Iris pigment epithelial cell (primary cell): ENCODE measurements around the gene PSORS1C1.
"Not testable (repeated sequence)": the region's sequence is repeated elsewhere in the genome, so short reads cannot be mapped to it uniquely, and the experiment has no call there.

ENCODE experiments used
- DNase-seq: peaks from one replicate; pipeline ENCODE4 v3.0.0-alpha.2; 2011; ENCODE audit warnings: low read depth

The PSORS1C1 gene

GRCh38 chr6:31114541-31114878 lies at the start of gene PSORS1C1:
TSS of gene PSORS1C1 (plus strand) at chr6:31114800. CDS start at chr6:31129633, 14,833 bp downstream.
- DNase-seq, result peak; percentile 93

- DNase-seq, result no peak
Measured at GRCh38 chr6:31065556-31065955, 49.0 kb upstream of the PSORS1C1 start.

GRCh38 chr6:31067028-31067427 lies 47.6 kb upstream of the PSORS1C1 start:
- not testable (repeated sequence) for DNase-seq

GRCh38 chr6:31067891-31068668 lies 46.5 kb upstream of the PSORS1C1 start:
- DNase-seq, result not testable (repeated sequence)

GRCh38 chr6:31068669-31069340 lies 45.8 kb upstream of the PSORS1C1 start:
- peak; percentile 79 for DNase-seq

GRCh38 chr6:31070711-31071197 lies 43.8 kb upstream of the PSORS1C1 start:
- DNase-seq, result peak; percentile 90

GRCh38 chr6:31074401-31074800 lies 40.2 kb upstream of the PSORS1C1 start:
- no peak for DNase-seq

- peak; percentile 72 for DNase-seq
Measured at GRCh38 chr6:31075528-31075927, 39.1 kb upstream of the PSORS1C1 start.

GRCh38 chr6:31076611-31077010 lies 38.0 kb upstream of the PSORS1C1 start:
- no peak for DNase-seq

GRCh38 chr6:31079656-31080261 lies 34.8 kb upstream of the PSORS1C1 start:
- DNase-seq, result peak; percentile 63

GRCh38 chr6:31081872-31082271 lies 32.7 kb upstream of the PSORS1C1 start:
- DNase-seq, result no peak

GRCh38 chr6:31083742-31084354 lies 30.8 kb upstream of the PSORS1C1 start:
- peak; percentile 91 for DNase-seq

GRCh38 chr6:31086788-31087440 lies 27.7 kb upstream of the PSORS1C1 start:
- DNase-seq, result peak; percentile 88

- DNase-seq, result peak; percentile 87
Measured at GRCh38 chr6:31087494-31088089, 27.0 kb upstream of the PSORS1C1 start.

- DNase-seq, result no peak
Measured at GRCh38 chr6:31090275-31090972, 24.2 kb upstream of the PSORS1C1 start.

- DNase-seq, result no peak
Measured at GRCh38 chr6:31090973-31091364, 23.6 kb upstream of the PSORS1C1 start.

- no peak for DNase-seq
Measured at GRCh38 chr6:31091680-31092079, 22.9 kb upstream of the PSORS1C1 start.

- DNase-seq, result no peak
Measured at GRCh38 chr6:31092238-31092637, 22.4 kb upstream of the PSORS1C1 start.

- DNase-seq, result no peak
Measured at GRCh38 chr6:31092769-31093505, 21.7 kb upstream of the PSORS1C1 start.

- no peak for DNase-seq
Measured at GRCh38 chr6:31094389-31094881, 20.2 kb upstream of the PSORS1C1 start.
